HCT116 (cell line): ENCODE data around the gene BMX. TPM values are rescaled to one million over a fixed set of nuclear protein-coding genes. Genes with fewer than 3 reads are reported as not detected.

Experiments used
- ATAC-seq: fragments of 200-7000 bp; cut with Tn5 transposase; 2 replicates; pipeline ENCODE4 v1.9.1; 2020; ENCODE audit warnings: mild to moderate bottlenecking, moderate library complexity
- BruUV-seq: library from RNA; stranded (reverse); fragments of 400-500 nt; replicated peaks from 2 replicates; lab custom pipeline; 2021; lab: Mats Ljungman, UMichigan
- CTCF ChIA-PET: fragments of 300-600 bp; sonication (Branson Sonifier 250); formaldehyde crosslinking; loops from one replicate; lab custom pipeline; 2021; ENCODE audit warnings: antibody characterized with exemption; lab: Charles Lee
- POLR2A ChIA-PET: fragments of 300-600, 350-600 bp; sonication (Branson Sonifier 250); formaldehyde crosslinking; loops from one replicate; lab custom pipeline; 2021; ENCODE audit warnings: antibody characterized with exemption; lab: Charles Lee
- RAD21 ChIA-PET, 2 experiments: fragments of 300-600 bp; sonication (Branson Sonifier 250); formaldehyde crosslinking; loops; one replicate each; lab custom pipeline; 2023; ENCODE audit warnings: low total read pairs in 2 of 2; ENCODE audit not compliant: uncharacterized antibody in 2 of 2, unreplicated experiment in 2 of 2, low non-redundant PET in 1 of 2; lab: Charles Lee
- DNase-seq: peaks from one replicate; pipeline ENCODE4 v3.0.0-alpha.2; 2010; ENCODE audit warnings: low read depth, low spot score
- H2AFZ ChIP-seq: fragments of 200-600 bp; shearing (Covaris generic), sonication (generic); 2 replicates; pipeline ENCODE4 v1.6.1; 2017; ENCODE audit warnings: low read depth, mixed run types, mixed read lengths, antibody characterized with exemption, low read length; ENCODE audit not compliant: poor library complexity, severe bottlenecking
- H3K27ac ChIP-seq: 2 replicates; pipeline ENCODE4 v1.5.1; 2012; ENCODE audit warnings: low read depth, low read length
- H3K27me3 ChIP-seq: fragments of 200-600 bp; sonication (generic); 2 replicates; pipeline ENCODE4 v1.6.1; 2016; ENCODE audit warnings: mixed run types, low read length, mixed read lengths; ENCODE audit not compliant: insufficient read depth
- H3K36me3 ChIP-seq, 2 experiments: fragments of 200-500 bp in 1 of 2; fragments of 200-600 bp in 1 of 2; sonication (Bioruptor generic) in 1 of 2; sonication (generic) in 1 of 2; 2 replicates each; pipeline versions ENCODE4 v1.5.1 to v1.6.1; 2014 to 2016; ENCODE audit warnings: low read length in 2 of 2, inconsistent platforms in 1 of 2, mixed read lengths in 1 of 2, mixed run types in 1 of 2; ENCODE audit not compliant: insufficient read depth in 2 of 2, control insufficient read depth in 1 of 2
- H3K4me1 ChIP-seq, 2 experiments: fragments of 200-600 bp in 1 of 2; sonication (generic) in 1 of 2; 2 replicates each; pipeline versions ENCODE4 v1.5.1 to v1.6.1; 2012 to 2017; ENCODE audit warnings: low read length in 2 of 2, inconsistent platforms in 1 of 2, mild to moderate bottlenecking in 1 of 2, mixed read lengths in 1 of 2, mixed run types in 1 of 2, moderate library complexity in 1 of 2; ENCODE audit not compliant: insufficient read depth in 2 of 2, control insufficient read depth in 1 of 2
- H3K4me2 ChIP-seq: fragments of 200-600 bp; sonication (generic); 2 replicates; pipeline ENCODE4 v1.6.1; 2017; ENCODE audit warnings: mixed run types, low read length, mixed read lengths
- H3K4me3 ChIP-seq, 2 experiments: fragments of 200-600 bp in 1 of 2; sonication (generic) in 1 of 2; replicated peaks in 1 of 2; 2 replicates each; pipeline ENCODE4 v1.5.1; 2011 to 2016; ENCODE audit warnings: low read length in 2 of 2, control low read depth in 1 of 2, low read depth in 1 of 2, mild to moderate bottlenecking in 1 of 2, mixed read lengths in 1 of 2, mixed run types in 1 of 2
- H3K79me2 ChIP-seq: fragments of 200-600 bp; sonication (generic); 2 replicates; pipeline ENCODE4 v1.6.1; 2017; ENCODE audit warnings: mild to moderate bottlenecking, mixed run types, low read length, moderate library complexity, mixed read lengths; ENCODE audit not compliant: insufficient read depth
- H3K9ac ChIP-seq: fragments of 200-600 bp; sonication (generic); 2 replicates; pipeline ENCODE4 v1.6.1; 2016; ENCODE audit warnings: low read length, mixed read lengths
- H3K9me2 ChIP-seq: fragments of 200-600 bp; sonication (generic), shearing (Covaris generic); 2 replicates; pipeline ENCODE4 v1.6.1; 2017; ENCODE audit warnings: mixed run types, mild to moderate bottlenecking, moderate library complexity; ENCODE audit not compliant: insufficient read depth
- H3K9me3 ChIP-seq, 2 experiments: fragments of 200-500 bp in 1 of 2; fragments of 200-600 bp in 1 of 2; sonication (Bioruptor generic) in 1 of 2; sonication (generic) in 1 of 2; 2 replicates each; pipeline ENCODE4 v1.6.1; 2014 to 2017; ENCODE audit warnings: low read length in 2 of 2, mixed read lengths in 2 of 2, inconsistent platforms in 1 of 2, low read depth in 1 of 2, mild to moderate bottlenecking in 1 of 2, mixed run types in 1 of 2, moderate library complexity in 1 of 2; ENCODE audit not compliant: control insufficient read depth in 1 of 2, insufficient read depth in 1 of 2
- H4K20me1 ChIP-seq: fragments of 200-600 bp; sonication (generic), shearing (Covaris generic); 2 replicates; pipeline ENCODE4 v1.6.1; 2017; ENCODE audit warnings: mixed run types, mild to moderate bottlenecking, moderate library complexity; ENCODE audit not compliant: insufficient read depth
- CBX3 ChIP-seq: IDR thresholded peaks from 2 replicates; pipeline ENCODE4 v1.6.1; 2012; ENCODE audit warnings: low read depth
- CEBPB ChIP-seq: IDR thresholded peaks from 2 replicates; pipeline ENCODE4 v1.6.1; 2012; ENCODE audit warnings: low read depth
- EGR1 ChIP-seq: IDR thresholded peaks from 2 replicates; pipeline ENCODE4 v1.6.1; 2012; ENCODE audit warnings: low read depth
- ELF1 ChIP-seq: IDR thresholded peaks from 2 replicates; pipeline ENCODE4 v1.6.1; 2012; ENCODE audit warnings: low read depth, borderline replicate concordance
- EZH2 ChIP-seq: fragments of 200-600 bp; sonication (generic); IDR thresholded peaks from 2 replicates; pipeline ENCODE4 v1.6.1; 2017; ENCODE audit warnings: antibody characterized with exemption, mixed run types
- EZH2phosphoT487 ChIP-seq: fragments of 200-600 bp; IDR thresholded peaks from 2 replicates; pipeline ENCODE4 v1.6.1; 2018; ENCODE audit warnings: antibody characterized with exemption, borderline replicate concordance
- MAX ChIP-seq: IDR thresholded peaks from 2 replicates; pipeline ENCODE4 v1.6.1; 2012
- POLR2A ChIP-seq: IDR thresholded peaks from 2 replicates; pipeline ENCODE4 v1.7.0; 2011; ENCODE audit warnings: borderline replicate concordance; ENCODE audit not compliant: insufficient read depth, insufficient read length; ENCODE audit errors: extremely low read depth
- RAD21 ChIP-seq: IDR thresholded peaks from 2 replicates; pipeline ENCODE4 v1.6.1; 2012; ENCODE audit warnings: low read depth, mild to moderate bottlenecking
- REST ChIP-seq: IDR thresholded peaks from 2 replicates; pipeline ENCODE4 v1.6.1; 2012; ENCODE audit warnings: low read depth
- SIN3A ChIP-seq: IDR thresholded peaks from 2 replicates; pipeline ENCODE4 v1.6.1; 2012; ENCODE audit warnings: low read depth
- SP1 ChIP-seq: IDR thresholded peaks from 2 replicates; pipeline ENCODE4 v1.6.1; 2012; ENCODE audit warnings: low read depth
- YY1 ChIP-seq: IDR thresholded peaks from 2 replicates; pipeline ENCODE4 v1.6.1; 2011; ENCODE audit warnings: low read length, low read depth, moderate library complexity, mild to moderate bottlenecking; ENCODE audit not compliant: insufficient replicate concordance; ENCODE audit errors: extremely low read depth
- ZBTB33 ChIP-seq: IDR thresholded peaks from 2 replicates; pipeline ENCODE4 v1.6.1; 2011; ENCODE audit warnings: mild to moderate bottlenecking, low read length, moderate library complexity; ENCODE audit not compliant: insufficient replicate concordance; ENCODE audit errors: extremely low read depth
- ZFX ChIP-seq: fragments of 450-650 bp; IDR thresholded peaks from 2 replicates; pipeline ENCODE4 v1.6.1; 2017
- intact Hi-C: fragments of 100-400 bp; cut with micrococcal nuclease; formaldehyde crosslinking; loops from 2 replicates; pipeline ENCODE4 v1.10.0; 2022
- total RNA-seq: library from RNA; stranded (reverse); gene quantifications from one replicate; pipeline ENCODE4 v1.2.1, GENCODE V29; 2021; ENCODE audit not compliant: unreplicated experiment

The BMX gene
- total RNA-seq, 1 experiment from 2014 or later = not detected

GRCh38 chrX:15574017-15574416, 73.4 kb downstream of the BMX start:
- RAD21 ChIA-PET = no interaction called here

DNA sequence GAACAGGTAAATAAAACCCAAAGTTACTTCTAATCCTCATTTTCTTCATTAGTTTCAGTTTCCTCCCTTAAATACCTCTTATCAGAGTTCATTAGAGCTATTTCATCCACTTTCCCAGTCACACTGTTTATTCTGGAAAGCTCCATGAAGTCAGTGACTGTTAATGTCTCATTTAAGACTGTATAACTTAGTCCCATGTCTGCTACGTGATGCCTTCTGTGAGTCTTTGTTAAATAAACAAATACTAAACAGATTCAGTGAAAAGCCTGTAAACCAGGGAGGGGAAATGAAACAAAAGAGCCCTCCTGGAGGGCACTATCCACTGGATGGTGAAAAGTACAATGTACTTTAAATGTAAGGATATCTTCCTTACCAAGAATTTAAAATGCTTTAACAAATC, 75.4 kb downstream of the BMX start:
- no peak for ATAC-seq
- H4K20me1 ChIP-seq = no peaks in the 10 kb centered on the region
- DNase-seq = no peak
- H3K4me1 ChIP-seq = no peaks in the 10 kb centered on the region
- no peaks in the 10 kb centered on the region for H3K79me2 ChIP-seq
- no peaks in the 10 kb centered on the region for H3K36me3 ChIP-seq
- no peaks in the 10 kb centered on the region for H3K27me3 ChIP-seq
- no peak overlapping the region for H3K27ac ChIP-seq
- H3K9ac ChIP-seq = no peak overlapping the region
- ChIA-PET POLR2A (no interaction called here), CTCF (no interaction called here), RAD21 (no interaction called here)
- H3K4me2 ChIP-seq = no peak overlapping the region
- no peaks in the 10 kb centered on the region for H3K9me3 ChIP-seq
- intact Hi-C loops = no loop called here
- no peak overlapping the region for H2AFZ ChIP-seq
- no peak overlapping the region for H3K4me3 ChIP-seq
- BruUV-seq = no TSS peak
- H3K9me2 ChIP-seq = no peaks in the 10 kb centered on the region
- TF ChIP-seq YY1 (no peak), EGR1 (no peak), ZFX (no peak), ELF1 (no peak), POLR2A (no peak), MAX (no peak), SIN3A (no peak), REST (no peak), RAD21 (no peak), EZH2phosphoT487 (no peak), CBX3 (no peak), CEBPB (no peak), EZH2 (no peak), SP1 (no peak)

More at GRCh38 chrX:15574017-15574416, 73.4 kb downstream of the BMX start:
- Histone ChIP-seq H3K4me1 (no peaks in the 10 kb centered on the region), H3K9me3 (no peaks in the 10 kb centered on the region), H3K27me3 (no peaks in the 10 kb centered on the region), H3K4me2 (no peak overlapping the region), H3K79me2 (no peaks in the 10 kb centered on the region), H3K27ac (no peak overlapping the region), H3K36me3 (no peaks in the 10 kb centered on the region), H2AFZ (no peak overlapping the region), H4K20me1 (no peaks in the 10 kb centered on the region), H3K9ac (no peak overlapping the region), H3K9me2 (no peaks in the 10 kb centered on the region), H3K4me3 (no peak overlapping the region)
- ChIA-PET POLR2A (no interaction called here), CTCF (no interaction called here)
- ATAC-seq (no peak), DNase-seq (no peak)
- intact Hi-C loops = no loop called here
- BruUV-seq = no TSS peak
- TF ChIP-seq ZBTB33 = no peak
